Ascending aorta (tissue), 2 donors: ENCODE measurements around the gene DNAAF8. TPM values are rescaled to one million over a fixed set of nuclear protein-coding genes. Genes with fewer than 3 reads are reported as not detected.

Experiments used
- DNase-seq, 2 donors: peaks; one replicate each; pipeline ENCODE4 v3.0.0-alpha.2; 2019; ENCODE audit warnings: low spot score in 2 of 2
- H3K27ac ChIP-seq, 2 donors: fragments of 200-600 bp; sonication (generic); one replicate each; pipeline ENCODE4 v1.5.1; 2016 to 2017; ENCODE audit warnings: mild to moderate bottlenecking in 1 of 2
- H3K27me3 ChIP-seq: fragments of 200-600 bp; sonication (generic); one replicate; pipeline ENCODE4 v1.5.1; 2017
- H3K36me3 ChIP-seq, 2 donors: fragments of 200-600 bp; sonication (generic); one replicate each; pipeline ENCODE4 v1.5.1; 2016
- H3K4me1 ChIP-seq, 2 donors: fragments of 200-600 bp; sonication (generic); one replicate each; pipeline ENCODE4 v1.5.1; 2016 to 2017; ENCODE audit warnings: mild to moderate bottlenecking in 1 of 2
- H3K4me3 ChIP-seq, 2 donors: fragments of 200-600 bp; sonication (generic); one replicate each; pipeline ENCODE4 v1.5.1; 2016 to 2017; ENCODE audit warnings: mild to moderate bottlenecking in 1 of 2
- H3K9me3 ChIP-seq, 2 donors: fragments of 200-600 bp; sonication (generic); one replicate each; pipeline ENCODE4 v1.5.1; 2016
- intact Hi-C: fragments of 100-400 bp; cut with DNase I; formaldehyde crosslinking; loops from one replicate; pipeline ENCODE4 v1.15.1; 2023
- total RNA-seq: library from RNA; depleted of rRNA; stranded (reverse); fragments of >200 nt; gene quantifications from one replicate; pipeline ENCODE4 v1.1.0, GENCODE V29; 2016
- TF ChIP-seq, protein P1 (sequence below), 3 experiments: fragments of 200-600 bp in 2 of 3; fragments of 450-650 bp in 1 of 3; sonication (generic) in 2 of 3; IDR thresholded peaks; one replicate each; pipeline ENCODE4 v1.5.1; 2016 to 2019; ENCODE audit warnings: antibody characterized with exemption in 3 of 3, mild to moderate bottlenecking in 1 of 3, moderate library complexity in 1 of 3

The DNAAF8 gene
- total RNA-seq, 1 donor from 2014 or later: not detected

DNA sequence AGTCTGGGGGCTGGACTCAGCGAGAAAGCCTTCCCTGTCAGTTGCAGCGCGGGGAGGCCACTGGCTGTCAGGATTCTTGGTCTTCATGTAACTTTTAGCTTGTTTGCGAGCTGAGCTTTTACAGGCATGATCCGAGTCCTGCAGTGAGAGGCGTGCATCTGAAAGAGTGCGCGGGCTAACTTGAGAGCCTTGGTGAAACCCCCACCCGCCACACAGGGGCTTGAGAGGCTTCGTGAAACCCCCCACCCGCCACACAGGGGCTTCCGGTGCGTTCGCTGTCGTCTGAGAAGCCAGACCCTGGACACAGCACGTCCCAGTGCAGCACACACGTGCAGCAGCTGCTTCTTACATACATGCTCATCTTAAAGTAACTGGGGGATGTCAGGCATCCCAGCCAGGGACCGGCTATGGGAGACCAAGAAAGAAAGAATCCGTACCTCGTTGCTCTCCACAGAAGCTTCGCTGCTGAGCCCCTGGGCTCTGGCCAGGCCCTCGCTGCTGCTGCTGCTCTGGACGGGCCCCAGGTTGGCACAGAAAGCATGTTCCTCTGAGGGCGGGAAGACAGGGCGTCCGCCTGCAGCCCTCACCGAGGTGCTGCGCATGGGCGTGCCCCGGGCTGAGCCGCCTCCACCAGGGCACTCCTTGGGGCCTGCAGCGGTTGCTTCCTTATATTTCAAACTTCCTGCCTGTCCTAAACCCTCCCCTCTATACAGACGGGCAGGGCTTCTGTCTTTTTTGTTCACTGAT lies 33.2 kb upstream of the DNAAF8 start:
- no peak for DNase-seq
- Histone ChIP-seq H3K27ac (no peak overlapping the region), H3K36me3 (peaks cover 74 to 82% of the 10 kb centered on the region in 2 donors), H3K9me3 (no peaks in the 10 kb centered on the region), H3K4me3 (no peak overlapping the region), H3K4me1 (peaks cover 0 to 6% of the 10 kb centered on the region in 2 donors), H3K27me3 (no peaks in the 10 kb centered on the region)
- TF ChIP-seq, protein P1, sequence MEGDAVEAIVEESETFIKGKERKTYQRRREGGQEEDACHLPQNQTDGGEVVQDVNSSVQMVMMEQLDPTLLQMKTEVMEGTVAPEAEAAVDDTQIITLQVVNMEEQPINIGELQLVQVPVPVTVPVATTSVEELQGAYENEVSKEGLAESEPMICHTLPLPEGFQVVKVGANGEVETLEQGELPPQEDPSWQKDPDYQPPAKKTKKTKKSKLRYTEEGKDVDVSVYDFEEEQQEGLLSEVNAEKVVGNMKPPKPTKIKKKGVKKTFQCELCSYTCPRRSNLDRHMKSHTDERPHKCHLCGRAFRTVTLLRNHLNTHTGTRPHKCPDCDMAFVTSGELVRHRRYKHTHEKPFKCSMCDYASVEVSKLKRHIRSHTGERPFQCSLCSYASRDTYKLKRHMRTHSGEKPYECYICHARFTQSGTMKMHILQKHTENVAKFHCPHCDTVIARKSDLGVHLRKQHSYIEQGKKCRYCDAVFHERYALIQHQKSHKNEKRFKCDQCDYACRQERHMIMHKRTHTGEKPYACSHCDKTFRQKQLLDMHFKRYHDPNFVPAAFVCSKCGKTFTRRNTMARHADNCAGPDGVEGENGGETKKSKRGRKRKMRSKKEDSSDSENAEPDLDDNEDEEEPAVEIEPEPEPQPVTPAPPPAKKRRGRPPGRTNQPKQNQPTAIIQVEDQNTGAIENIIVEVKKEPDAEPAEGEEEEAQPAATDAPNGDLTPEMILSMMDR (IDR thresholded peaks at IDR 0.05): no peak
- intact Hi-C loops: no loop called here

DNA sequence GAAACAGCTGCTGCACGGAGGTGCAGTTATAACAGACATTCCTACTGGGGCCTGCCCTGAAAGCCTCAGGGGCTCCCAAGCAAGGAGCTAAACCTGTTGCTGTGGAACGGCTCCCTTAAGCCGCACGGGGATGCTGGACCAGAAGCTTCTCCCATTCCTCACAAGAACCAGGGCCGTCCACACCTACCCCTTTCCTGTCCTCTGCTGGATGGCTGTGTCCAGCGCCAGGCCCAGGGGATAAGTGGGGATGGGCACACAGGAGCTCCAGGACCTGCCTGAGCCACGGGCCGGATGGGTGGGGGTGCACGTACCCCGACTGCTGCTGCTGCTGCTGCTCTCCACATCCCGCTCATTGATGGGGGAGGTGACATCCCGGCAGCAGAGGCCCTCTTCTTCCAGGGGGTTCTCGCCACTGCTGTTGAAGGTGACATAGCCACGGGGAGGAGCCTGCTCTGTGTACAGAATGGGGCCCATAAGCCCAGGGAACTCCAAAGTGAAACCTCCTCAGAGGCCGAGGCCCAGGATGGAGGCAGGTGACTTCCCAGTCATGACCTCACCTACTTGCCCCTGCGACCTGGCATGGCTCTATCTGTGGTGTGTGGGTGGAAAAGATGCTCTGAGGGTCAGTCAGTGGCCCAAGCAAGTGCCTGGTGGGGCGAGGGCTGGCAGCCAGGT lies 32.4 kb upstream of the DNAAF8 start:
- no peak for DNase-seq
- Histone ChIP-seq H3K27ac (no peak overlapping the region), H3K4me3 (no peak overlapping the region), H3K36me3 (peaks cover 75 to 82% of the 10 kb centered on the region in 2 donors), H3K4me1 (no peaks in the 10 kb centered on the region), H3K27me3 (no peaks in the 10 kb centered on the region), H3K9me3 (no peaks in the 10 kb centered on the region)
- TF ChIP-seq, protein P1 (IDR thresholded peaks at IDR 0.05): no peak
- intact Hi-C loops: no loop called here

DNA sequence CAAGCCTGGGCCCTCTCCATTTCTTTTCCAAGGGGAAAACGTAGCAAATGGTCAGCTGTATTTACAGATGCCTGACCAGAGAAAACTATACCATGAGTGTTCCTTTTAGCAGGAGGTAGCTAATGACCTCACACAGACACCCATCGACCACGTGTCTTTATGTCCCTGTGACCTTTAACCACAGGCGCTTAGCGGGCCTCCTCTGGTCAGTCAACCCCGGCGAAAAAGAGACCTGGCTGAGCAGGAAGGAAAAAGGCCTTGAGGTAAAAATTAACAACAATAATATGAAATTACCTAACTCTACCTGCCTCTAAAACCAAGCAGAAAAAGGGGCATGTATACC lies 31.9 kb upstream of the DNAAF8 start:
- TF ChIP-seq, protein P1 (IDR thresholded peaks at IDR 0.05): no peak
- no peak for DNase-seq
- H3K36me3 ChIP-seq: peaks cover 75 to 82% of the 10 kb centered on the region in 2 donors
- no peaks in the 10 kb centered on the region for H3K27me3 ChIP-seq
- H3K9me3 ChIP-seq: no peaks in the 10 kb centered on the region
- H3K27ac ChIP-seq: no peak overlapping the region
- no peaks in the 10 kb centered on the region for H3K4me1 ChIP-seq
- no peak overlapping the region for H3K4me3 ChIP-seq
- intact Hi-C loops: no loop called here

DNA sequence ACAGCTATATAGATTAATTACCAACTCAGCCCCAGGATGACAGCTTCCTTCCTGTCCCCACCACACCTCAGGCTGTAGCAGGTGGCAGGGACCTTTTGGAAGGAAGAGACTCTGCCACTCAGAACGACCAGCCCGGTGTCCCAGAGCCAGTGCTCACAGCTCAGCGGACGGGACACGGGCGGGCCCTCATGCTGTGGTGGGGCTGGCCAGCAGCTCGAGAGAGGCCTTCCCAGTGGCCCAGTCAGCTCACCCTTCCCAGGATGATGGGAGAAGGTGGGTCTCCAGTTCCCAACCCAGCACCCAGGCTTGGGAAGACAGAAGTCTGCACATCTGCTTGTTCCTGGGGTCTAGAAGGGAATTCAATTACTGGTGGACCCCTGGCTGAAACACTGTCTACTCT lies 30.4 kb upstream of the DNAAF8 start:
- intact Hi-C loops: no loop called here
- no peaks in the 10 kb centered on the region for H3K27me3 ChIP-seq
- no peak overlapping the region for H3K4me3 ChIP-seq
- TF ChIP-seq, protein P1 (IDR thresholded peaks at IDR 0.05): no peak
- H3K4me1 ChIP-seq: no peaks in the 10 kb centered on the region
- H3K27ac ChIP-seq: no peak overlapping the region
- no peaks in the 10 kb centered on the region for H3K9me3 ChIP-seq
- DNase-seq: no peak
- peaks cover 63 to 73% of the 10 kb centered on the region in 2 donors for H3K36me3 ChIP-seq

DNA sequence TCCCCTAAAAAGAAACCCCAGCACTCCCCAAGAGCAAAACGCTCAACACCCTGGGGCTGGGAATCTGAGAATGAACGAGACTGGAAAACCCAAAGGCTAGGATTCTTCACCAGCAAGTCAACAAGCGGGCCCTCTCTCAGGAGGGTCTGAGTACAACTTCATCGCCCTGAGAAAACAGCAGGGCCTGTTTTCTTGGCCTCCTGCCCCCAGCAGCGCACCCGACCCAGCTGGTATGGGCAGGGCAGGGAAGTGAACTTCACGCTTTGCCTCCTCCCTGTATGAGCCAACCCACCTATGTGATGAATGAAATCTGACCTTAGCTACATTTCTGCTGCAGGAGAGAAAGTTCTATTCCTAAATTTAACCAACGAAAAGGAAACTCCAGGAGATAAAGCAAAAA lies 29.8 kb upstream of the DNAAF8 start:
- TF ChIP-seq, protein P1 (IDR thresholded peaks at IDR 0.05): no peak
- H3K27ac ChIP-seq: no peak overlapping the region
- intact Hi-C loops: no loop called here
- no peaks in the 10 kb centered on the region for H3K27me3 ChIP-seq
- H3K4me1 ChIP-seq: no peaks in the 10 kb centered on the region
- no peaks in the 10 kb centered on the region for H3K9me3 ChIP-seq
- H3K4me3 ChIP-seq: no peak overlapping the region
- DNase-seq: no peak
- H3K36me3 ChIP-seq: peaks cover 57 to 70% of the 10 kb centered on the region in 2 donors
